HG02798 (cell line): Measurements from ENCODE around the gene FANK1.

Experiments
- ATAC-seq: cut with Tn5 transposase; IDR thresholded peaks from one replicate; pipeline ENCODE4 v1.9.1; 2021; ENCODE audit warnings: mild to moderate bottlenecking; ENCODE audit not compliant: unreplicated experiment, poor library complexity

Gene FANK1

GRCh38 chr10:126057494-126057893 lies 161.1 kb downstream of the FANK1 start:
- no peak for ATAC-seq

GRCh38 chr10:126058104-126058503 lies 161.7 kb downstream of the FANK1 start:
- ATAC-seq = no peak

GRCh38 chr10:126058507-126058906 lies 162.1 kb downstream of the FANK1 start:
- ATAC-seq = no peak
